IPS-NIHi7 (cell line): ENCODE results near the gene MYEOV.

Source experiments
- DNase-seq: peaks from one replicate; pipeline ENCODE4 v3.0.0; 2012; ENCODE audit warnings: mixed read lengths; ENCODE audit errors: extremely low spot score

The MYEOV gene

GRCh38 chr11:69293819-69294505, at the start of gene MYEOV:
MYEOV (plus strand) TSS chr11:69294155; CDS start chr11:69295355, 1,200 bp downstream.
- DNase-seq = peak; percentile 96

- DNase-seq = no peak
Measured at GRCh38 chr11:69244266-69244665, 49.7 kb upstream of the MYEOV start.

GRCh38 chr11:69245041-69245440, 48.9 kb upstream of the MYEOV start:
- no peak for DNase-seq

- no peak for DNase-seq
Measured at GRCh38 chr11:69245491-69246345, 48.2 kb upstream of the MYEOV start.

GRCh38 chr11:69249311-69250185, 44.4 kb upstream of the MYEOV start:
- peak; percentile 69 for DNase-seq

- DNase-seq = no peak
Measured at GRCh38 chr11:69250186-69251056, 43.5 kb upstream of the MYEOV start.

- no peak for DNase-seq
Measured at GRCh38 chr11:69251057-69251393, 42.9 kb upstream of the MYEOV start.

GRCh38 chr11:69251639-69252489, 42.1 kb upstream of the MYEOV start:
- DNase-seq = peak; percentile 24

- no peak for DNase-seq
Measured at GRCh38 chr11:69252490-69252837, 41.5 kb upstream of the MYEOV start.

GRCh38 chr11:69253028-69253427, 40.9 kb upstream of the MYEOV start:
- no peak for DNase-seq

- DNase-seq = no peak
Measured at GRCh38 chr11:69257134-69257533, 36.8 kb upstream of the MYEOV start.

- peak; percentile 67 for DNase-seq
Measured at GRCh38 chr11:69257838-69258658, 35.9 kb upstream of the MYEOV start.

GRCh38 chr11:69259096-69259495, 34.9 kb upstream of the MYEOV start:
- no peak for DNase-seq

GRCh38 chr11:69260622-69261021, 33.3 kb upstream of the MYEOV start:
- DNase-seq = no peak

GRCh38 chr11:69261116-69261515, 32.8 kb upstream of the MYEOV start:
- no peak for DNase-seq

- DNase-seq = no peak
Measured at GRCh38 chr11:69262918-69263735, 30.8 kb upstream of the MYEOV start.

GRCh38 chr11:69263736-69264052, 30.3 kb upstream of the MYEOV start:
- no peak for DNase-seq

GRCh38 chr11:69264486-69264885, 29.5 kb upstream of the MYEOV start:
- no peak for DNase-seq

- DNase-seq = no peak
Measured at GRCh38 chr11:69265210-69265609, 28.7 kb upstream of the MYEOV start.
